Stimulated activated CD8-positive, alpha-beta memory T cell treated with anti-CD3 and anti-CD28 coated beads, Interleukin-15, amount 100 ng/mL, for 24 hours (primary cell): ENCODE data around the gene NCS1.
"Not testable (repeated sequence)": the region's sequence is repeated elsewhere in the genome, so short reads cannot be mapped to it uniquely, and the experiment has no call there.

Source experiments
- DNase-seq: peaks from one replicate; pipeline ENCODE4 v3.0.0-alpha.2; 2020; ENCODE audit warnings: low read depth

Gene NCS1

DNA sequence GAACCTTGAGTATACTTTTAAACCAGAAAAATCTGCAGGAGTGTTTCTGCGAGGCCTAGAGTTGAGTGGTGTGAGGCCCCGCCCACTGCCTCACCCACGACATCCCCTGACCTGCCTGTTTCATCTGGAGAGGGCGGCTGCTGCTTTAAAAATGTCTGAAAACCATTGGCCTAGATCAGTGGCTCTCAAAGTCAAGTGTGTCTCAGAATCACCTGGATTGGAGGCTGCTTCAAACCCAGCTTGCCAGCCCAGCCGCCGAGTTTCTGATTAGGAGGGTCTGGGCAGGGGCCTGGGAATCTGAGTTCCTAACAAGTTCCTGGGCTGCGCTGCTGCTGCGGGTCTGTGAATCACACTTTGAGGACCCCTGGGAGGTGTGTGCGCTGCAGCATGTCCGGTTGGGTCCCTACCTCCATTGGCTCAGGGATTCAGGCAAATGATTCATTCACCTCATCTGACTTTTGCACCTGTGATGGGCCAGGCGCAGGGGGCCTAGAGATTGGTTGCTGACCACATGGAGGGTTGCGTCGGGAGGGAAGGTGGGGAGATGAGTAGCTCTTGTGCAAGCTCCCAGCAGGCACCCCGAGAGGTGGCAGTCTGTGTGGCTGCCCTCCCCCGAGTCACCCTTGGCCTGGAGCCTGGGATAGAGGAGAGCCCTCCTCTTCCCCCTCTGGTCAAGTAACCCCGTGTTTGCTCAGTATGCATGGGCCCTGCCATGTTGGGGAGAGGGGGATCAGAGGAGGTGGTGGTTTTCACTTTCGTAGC is 65.7 kb downstream of the NCS1 start:
- no peak for DNase-seq

DNA sequence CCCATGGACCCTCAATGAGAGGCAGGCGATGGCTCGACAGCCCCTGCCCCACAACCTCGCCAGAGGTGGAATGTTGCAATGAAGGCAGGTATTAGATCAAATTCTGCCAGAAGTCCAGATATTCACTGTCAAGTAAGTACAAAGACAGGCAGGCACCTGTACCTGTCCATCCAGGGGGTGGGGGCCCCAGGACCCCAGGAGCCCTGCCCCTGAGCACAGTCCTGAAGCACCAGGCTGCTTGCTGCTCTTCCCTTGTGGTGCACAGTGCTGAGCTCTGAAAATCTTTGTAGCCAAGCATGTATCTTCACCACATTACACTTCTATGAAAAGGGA is 67.1 kb downstream of the NCS1 start:
- no peak for DNase-seq

DNA sequence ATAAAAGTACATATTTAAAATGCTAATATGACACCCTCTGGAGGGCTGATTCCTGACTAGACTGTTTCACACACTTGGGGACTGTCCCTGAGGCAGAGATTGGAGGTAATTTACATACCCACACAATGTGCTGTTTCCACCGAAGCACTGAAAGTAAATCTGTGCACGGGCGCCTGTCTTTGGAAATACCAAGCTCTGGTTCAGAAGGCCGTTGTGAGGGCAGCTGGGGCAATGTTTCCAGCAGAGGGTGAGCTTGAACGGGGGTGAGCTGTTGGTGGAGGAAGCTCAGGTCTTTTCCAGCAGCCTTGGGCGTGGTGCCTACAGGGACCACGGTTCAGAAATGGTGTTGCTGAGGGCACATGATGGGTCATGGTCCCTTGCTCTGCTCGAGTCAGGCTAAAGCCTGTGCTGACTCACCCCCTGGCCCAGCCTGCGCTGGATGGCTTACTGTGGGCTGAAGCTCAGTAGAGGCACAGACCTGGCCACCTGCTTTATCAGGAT is 67.6 kb downstream of the NCS1 start:
- no peak for DNase-seq

DNA sequence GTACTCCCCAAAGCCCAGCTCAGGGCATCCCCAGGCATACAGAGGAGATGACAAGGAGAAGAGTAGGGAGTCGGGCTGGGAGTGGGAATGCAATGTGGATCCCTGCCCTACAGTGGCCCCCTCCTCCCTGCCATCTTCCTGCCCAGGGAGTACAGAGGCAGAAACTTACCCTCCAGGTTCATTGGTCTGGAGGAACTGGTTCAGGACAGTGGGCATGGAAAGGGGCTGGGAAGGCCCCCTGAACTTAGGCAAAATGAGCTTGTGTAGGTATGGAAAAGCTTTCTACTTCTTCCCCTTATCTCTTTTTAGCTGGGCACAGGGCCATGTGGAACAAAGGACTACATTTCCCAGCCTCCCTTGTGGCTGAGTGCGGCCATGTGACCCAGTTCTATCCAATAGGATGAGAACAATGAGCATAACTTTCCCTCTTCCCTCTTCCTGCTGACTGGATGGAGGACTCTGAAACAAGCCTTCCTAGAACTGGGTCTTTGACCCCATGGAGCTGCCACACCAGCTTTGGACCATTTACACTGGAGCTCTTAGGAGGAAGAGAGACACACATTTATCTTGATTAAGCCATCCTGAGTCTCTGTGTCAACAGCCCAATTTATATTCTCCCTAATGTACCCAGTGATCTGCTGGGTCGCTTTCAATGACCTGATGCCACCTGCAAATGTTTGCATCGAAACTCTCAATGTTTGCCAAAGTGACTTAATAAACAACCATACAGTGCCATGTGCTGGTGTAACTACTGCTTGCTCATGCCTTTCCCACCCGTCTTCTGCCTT is 68.4 kb downstream of the NCS1 start:
- DNase-seq: no peak

DNA sequence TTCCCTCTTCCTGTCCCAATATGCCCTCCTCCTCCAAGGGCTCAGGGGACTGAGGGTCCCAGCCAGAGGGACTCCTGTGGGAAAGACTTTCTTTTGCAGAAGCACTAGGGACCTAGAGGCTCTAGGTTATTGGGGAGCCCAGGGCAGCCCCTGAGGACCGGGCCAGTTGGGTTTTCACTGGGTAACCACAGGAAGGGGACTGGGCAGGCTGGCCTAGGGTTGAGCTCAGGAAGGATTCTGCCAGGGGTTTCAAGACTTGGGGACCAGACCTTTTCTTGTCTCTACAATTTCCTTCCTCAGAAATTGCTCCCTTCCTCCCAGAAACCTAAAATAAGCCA is 69.0 kb downstream of the NCS1 start:
- no peak for DNase-seq

DNA sequence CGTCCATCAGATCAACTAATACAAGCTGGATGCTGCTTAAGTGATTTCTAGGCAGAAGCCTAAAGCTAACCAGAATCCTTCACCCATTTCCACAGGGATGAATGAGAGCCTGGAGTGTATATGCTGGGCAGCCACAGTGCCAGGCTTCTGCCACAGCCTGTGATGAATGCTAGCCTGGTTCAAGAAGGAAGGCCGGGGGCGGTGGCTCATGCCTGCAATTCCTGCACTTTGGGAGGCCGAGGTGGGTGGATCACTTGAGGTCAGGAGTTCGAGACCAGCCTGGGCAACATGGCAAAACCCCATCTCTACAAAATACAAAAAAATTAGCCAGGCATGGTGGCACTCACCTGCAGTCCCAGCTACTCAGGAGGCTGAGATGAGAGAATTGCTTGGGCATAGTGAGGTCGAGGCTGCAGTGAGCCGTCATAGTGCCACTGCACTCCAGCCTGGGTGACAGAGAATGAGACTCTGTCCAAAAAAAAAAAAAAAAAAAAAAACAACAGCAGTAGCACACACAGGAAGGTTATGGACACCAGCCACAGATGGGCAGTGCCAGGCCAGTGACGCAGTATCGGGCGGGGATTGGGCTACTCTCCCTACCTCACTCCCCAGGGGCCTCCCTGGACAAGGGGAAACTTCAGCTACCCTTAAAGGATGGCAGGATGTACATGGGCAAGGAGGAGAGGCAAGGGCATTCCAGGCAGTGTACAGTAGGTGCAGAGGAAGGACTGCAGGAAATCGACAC is 70.2 kb downstream of the NCS1 start:
- no peak for DNase-seq

DNA sequence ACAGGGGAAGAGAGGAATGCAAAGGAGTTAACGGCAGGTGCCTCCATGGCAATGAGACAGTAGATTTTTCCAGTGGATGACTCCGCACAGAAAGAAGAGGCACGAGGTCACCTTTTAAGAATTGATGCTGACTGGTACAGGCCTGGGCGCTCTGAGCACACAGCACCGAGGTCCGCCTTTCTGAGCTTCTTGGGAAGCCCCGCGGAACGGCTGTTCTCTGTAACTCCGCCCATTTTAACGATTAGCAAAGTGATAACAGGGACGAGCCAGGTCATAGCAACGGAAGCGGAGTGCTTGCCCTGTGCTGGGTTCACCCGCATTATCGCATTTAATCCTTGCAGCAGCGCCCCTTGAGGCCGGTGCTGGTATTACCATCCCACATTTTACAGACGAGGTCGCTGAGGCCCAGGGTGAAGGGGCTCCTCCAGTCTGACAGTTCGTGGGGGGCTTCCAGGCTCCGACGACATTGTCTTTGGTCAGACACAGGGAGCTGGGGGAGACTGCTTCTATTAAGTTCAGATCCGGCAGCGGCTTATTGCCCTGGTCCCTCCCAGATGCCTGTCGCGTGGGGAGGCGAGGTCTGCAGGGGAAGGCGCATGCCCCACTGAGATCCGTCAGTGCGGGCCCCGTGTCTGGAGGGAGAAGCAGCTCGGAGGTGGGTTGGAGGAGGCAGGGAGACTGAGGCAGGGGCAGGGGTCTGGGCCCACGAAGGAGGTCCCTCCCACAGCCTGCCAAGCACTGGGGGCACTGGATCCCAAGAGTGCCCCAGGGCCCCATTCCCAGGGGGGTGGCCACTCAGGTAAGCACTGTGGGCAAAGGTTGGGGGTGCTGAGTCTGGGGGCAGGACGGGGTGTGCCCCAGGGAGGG is 71.0 kb downstream of the NCS1 start:
- peak; percentile 78 for DNase-seq

DNA sequence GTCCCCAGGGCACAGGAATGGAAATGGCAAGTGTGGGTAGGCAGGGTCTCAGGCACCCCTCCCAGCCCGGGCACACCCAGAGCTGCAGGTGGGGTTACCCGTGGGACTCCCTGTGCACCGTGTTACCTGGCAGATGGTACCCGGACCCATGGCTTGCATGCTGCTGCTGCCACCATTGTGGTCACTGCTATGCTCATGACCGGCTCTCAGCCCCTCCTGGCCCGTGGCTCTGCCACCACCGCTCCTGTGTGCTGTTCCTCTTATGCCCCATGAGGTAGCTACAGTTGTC is 71.6 kb downstream of the NCS1 start:
- DNase-seq: no peak

DNA sequence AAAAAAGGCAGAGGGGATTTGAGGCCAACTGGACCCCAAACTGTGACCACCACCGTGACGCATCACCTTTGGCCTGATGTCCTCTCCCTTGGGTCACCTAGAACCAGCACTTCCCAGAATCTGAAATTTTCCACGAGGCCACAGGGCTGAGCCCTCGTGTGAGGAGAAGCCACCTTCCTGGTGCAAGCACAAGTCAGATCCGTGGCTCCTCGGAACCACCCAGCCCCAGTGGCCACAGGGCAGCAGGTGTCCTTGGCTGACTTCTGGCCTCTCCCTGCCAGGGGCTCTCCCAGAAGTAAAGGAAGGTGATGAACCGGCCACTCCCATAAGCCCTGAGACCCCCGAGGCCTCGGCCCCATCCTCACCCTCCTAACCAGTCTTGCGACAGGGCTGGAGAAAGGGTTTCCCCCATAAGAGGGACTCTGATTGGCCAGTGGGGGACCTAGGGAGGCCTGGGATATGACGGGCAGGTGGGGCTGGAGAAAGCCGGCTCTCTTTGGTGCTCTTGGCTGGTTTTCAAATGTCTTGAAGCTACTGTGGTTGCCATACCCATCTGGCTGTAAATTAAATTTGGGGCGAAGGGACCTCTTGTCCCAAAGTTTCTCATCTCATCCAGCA is 72.5 kb downstream of the NCS1 start:
- no peak for DNase-seq

DNA sequence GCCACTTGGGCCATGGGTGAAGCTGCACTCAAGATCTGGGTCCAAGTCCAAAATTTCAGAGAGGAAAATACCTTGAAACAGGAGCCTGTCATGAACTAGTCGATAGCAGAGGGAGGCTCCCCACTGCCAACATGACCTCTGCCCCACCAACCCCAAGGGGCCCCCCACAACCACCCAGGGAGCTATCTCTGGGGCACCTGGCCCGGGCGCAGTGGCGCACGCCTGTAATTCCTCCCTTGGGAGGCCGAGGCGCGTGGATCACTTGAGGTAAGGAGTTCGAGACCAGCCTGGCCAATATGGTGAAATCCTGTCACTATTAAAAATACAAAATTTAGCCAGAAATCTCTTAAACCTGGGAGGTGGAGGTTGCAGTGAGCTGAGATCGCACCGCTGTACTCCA is 73.3 kb downstream of the NCS1 start:
- DNase-seq: no peak

DNA sequence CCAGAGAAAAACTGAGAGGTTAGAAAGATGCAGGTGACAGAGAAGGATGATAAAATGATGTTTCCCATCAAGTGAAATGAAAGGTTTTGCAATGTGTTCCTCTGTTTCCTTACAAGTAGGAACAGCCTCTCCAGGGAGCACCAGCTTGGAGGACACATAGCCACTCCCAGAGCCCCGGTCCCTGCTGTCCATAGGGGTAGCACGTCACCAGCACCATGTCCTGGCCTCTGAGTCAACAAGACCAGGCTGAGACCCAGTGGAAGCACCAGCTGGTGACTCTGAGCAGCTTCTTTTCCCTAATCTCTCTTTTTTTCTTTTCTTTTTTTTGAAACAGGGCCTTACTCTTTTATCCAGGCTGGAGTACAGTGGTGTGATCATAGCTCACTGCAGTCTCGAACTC is 73.9 kb downstream of the NCS1 start:
- DNase-seq: no peak

DNA sequence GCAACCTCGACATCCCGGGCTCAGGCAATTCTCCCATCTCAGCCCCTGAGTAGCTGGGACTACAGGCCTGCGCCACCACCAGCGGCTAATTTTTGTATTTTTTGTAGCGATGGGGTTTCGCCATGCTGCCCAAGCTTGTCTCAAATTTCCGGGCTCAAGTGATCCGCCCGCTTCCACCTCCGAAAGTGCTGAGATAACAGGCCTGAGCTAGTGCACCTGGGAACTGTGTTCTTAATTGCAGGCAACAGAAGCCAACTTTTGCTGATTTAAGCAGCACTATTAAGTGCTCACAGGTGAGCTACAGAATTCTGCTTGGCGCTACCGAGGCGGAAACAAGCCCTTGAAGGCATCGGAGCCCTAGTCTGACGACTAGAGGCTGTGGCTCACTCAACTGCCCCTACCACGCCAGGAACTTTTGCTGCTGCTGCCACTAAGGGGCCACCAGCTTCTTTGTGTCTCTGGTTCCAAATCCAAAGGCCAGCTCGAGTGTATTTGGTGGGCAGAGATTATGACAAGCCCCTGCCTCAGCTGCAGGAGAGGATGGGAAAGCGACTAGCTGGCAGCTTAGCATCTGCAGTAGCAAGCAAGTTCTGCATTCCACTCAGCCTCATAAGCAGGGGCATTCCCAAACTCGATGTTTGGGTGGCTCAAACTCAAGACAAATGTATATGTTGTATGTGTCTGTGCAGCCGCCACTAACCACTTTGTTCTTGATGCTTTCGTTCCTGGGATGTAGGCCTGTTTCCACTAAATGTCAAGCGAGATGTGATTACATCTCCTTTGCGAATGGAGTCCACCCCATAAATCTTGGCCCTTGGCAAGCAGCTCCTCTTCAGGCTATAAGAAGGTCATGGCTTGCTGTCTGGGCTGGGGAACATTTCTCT is 82.8 kb downstream of the NCS1 start:
- no peak for DNase-seq

DNA sequence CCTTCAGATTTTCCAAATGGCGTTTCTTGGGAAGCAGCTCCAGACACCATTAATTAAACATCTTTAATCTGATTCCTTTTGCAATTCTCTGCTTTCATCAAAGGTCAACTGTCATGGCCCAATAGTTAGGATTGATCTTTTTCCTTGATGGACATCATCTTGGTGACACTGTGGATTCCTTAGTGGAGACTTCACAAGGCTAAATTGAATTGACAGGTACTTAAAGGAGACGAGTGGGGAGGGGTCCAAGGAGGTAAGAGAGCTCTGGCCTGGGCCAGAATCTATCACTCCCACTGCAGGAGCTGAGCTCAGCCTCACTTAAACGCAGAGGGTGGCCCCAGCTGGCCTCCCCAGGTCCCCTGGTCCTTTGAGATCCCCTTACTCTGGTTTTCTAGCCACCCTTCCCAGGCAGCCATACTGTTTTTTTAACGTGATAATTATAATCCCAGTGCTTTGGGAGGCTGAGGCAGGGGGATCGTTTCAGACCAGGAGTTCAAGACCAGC is 83.5 kb downstream of the NCS1 start:
- no peak for DNase-seq

DNA sequence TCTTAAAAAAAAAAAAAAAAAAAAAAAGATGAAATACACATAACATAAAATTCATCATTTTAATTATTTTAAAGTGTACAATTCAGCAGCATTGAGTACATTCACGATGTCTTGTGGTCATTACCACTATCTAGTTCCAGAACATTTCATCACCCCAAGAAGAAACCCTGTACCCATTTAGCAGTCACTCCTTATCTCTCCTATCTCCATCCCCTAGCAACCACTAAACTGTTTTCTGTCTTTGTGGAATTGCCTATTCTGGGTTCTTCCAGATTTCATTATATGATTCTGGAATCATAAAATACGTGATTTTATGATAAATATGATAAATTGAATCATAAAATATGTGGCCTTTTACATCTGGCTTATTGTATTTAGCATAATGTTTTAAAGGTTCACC is 84.4 kb downstream of the NCS1 start:
- no peak for DNase-seq

DNA sequence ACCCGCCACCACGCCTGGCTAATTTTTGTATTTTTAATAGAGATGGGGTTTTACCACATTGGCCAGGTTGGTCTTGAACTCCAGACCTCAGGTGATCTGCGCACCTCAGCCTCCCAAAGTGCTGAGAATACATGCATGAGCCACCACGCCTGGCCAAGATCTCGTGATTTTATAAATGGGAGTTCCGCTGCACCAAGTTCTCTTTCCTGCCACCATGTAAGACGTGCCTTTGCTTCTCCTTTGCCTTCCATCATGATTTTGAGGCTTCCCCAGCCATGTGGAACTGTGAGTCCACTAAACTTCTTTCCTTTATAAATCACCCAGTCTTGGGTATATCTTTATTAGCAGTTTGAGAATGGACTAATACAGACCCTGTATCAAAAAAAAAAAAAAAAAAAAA is 85.9 kb downstream of the NCS1 start:
- DNase-seq: not testable (repeated sequence)

DNA sequence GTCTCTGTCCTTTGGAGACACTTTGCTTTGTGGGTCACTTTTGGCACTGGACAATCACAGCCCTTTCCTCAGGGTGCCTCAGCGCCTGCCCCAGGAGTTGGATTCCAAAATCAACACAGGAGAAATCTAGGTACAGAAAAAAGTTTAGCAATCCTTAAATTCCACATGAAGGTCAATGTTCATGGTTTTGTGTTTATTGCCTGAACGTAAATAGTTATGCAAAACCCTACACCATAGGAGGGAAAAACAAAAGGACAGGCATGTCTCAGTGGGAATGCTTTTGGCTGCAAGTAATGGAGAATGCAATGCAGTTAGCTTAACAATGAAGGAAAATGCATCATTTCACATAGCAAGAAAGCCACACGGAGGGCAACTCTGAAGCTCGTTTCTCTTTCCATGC is 86.8 kb downstream of the NCS1 start:
- DNase-seq: no peak

DNA sequence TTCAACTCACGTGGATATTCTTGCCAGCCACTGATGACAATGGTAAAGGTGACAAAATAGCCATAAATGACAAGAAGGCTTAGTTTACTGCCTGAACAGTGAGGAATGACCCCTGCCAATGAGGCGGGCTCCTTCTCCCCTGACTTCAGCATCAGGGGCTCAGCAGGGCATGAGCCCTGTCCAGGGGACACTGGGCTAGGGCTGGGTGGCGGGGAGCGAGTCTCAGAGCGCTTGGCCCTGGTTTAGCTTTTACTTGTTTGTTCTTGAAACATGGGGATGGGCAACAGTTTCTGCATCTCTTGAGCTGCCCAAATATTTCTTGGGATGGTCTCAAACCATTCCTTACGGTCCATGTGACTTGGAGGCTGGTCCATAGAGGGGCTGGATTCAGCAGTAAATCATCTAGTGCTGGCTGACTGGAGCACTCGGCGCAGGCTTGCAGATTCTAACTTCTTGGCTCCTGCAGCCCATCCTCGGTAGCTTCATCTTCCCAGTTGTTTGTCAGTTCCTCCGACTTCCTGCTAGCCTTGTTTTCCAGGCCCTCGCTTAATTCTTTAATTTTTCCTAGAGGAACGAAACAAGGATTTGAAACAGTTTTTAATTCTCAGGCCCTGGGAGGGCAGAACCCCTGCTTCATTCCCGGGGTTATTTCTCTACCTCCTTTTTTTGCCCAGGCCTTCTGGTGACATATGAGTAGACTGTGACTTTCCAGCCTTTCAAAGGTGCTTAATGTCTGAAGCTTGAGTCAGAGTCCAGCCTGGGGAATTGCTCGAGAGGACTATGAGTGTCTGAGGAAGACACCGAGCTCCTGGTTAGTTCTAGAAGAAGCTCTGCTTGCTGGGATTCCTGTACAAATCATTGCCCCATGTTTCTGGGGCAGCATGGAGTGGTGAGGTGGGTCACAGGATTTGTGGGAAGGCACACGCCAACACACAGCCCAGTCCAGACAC is 88.9 kb downstream of the NCS1 start:
- DNase-seq: no peak

DNA sequence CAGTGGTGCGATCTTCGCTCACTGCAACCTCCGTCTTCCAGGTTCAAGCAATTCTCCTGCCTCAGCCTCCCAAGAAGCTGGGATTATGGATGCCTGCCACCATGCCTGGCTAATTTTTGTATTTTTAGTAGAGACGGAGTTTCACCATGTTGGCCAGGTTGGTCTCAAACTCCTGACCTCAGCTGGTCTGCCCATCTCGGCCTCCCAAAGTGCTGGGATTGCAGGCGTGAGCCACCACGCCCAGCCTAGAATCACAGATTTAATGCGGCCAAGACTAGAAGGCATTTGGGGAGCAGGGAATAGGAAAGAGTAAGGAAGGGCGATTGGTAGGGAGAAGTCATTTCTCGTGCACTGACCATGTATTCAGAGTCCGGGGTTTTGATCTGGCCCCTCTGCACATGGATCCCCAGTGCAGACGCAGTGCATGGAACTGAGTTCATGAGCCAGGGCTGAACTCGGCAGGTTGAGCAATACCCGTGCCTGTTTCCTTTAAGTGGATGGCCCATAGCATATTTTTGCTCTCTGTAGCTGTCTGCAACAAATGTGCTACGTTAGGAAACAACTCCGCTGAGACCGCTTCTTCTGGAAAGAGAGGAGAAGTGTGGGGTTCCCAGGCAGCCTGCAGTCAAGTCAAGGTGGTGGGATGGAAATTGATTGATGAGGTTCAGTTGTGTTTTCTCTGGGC is 90.0 kb downstream of the NCS1 start:
- no peak for DNase-seq

DNA sequence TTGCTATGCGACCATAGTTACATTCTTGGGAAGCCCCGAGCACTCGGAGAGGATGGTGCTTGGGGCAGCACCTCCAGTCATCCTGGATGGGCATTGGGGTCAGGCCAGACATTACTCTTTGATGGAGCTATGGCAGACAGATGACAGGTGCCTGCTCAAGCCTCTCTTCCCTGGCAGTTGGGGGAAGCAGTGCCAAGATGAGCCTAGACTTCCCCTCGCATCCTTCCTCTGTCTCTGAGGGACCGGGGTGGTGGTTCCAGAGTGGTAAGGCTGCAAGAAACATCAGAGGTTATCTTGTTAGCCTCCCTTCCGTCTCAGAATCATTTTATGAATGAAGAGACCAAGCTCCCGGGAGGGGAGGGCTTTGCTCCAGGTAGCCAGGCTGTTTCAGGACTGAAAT is 90.6 kb downstream of the NCS1 start:
- DNase-seq: no peak
